SU-DHL-6 (cell line): ENCODE data around the gene NLRP8.

Source experiments
- EZH2phosphoT487 ChIP-seq: fragments of 200-600 bp; sonication (generic), shearing (Covaris generic); conservative IDR thresholded peaks from 2 replicates; pipeline ENCODE4 v1.6.1; 2018; ENCODE audit warnings: mild to moderate bottlenecking, antibody characterized with exemption, low read length, moderate library complexity, mixed read lengths
- TF ChIP-seq, protein P1 (sequence below): fragments of 200-600 bp; sonication (generic); IDR thresholded peaks from one replicate; pipeline ENCODE4 v1.5.1; 2017; ENCODE audit warnings: antibody characterized with exemption, mild to moderate bottlenecking, low read length, moderate library complexity; ENCODE audit not compliant: insufficient read depth, poor library complexity, severe bottlenecking

DNA sequence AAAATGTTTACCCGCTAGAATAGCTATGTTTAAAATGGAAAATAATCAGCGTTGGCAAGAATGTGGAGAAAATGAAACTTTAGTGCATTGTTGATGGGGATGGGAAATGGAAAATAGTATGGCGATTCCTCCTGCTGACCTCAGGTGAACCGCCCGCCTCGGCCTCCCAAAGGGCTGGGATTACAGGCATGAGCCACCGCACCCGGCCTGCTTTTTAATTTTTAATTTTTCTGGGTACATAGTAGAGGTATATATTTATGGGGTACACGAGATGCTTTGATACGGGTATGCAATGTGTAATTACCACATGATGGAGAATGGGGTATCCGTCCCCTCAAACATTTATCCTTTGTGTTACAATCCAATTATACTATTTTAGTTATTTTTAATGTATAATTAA is 7.3 kb upstream of the NLRP8 start:
- TF ChIP-seq, protein P1, sequence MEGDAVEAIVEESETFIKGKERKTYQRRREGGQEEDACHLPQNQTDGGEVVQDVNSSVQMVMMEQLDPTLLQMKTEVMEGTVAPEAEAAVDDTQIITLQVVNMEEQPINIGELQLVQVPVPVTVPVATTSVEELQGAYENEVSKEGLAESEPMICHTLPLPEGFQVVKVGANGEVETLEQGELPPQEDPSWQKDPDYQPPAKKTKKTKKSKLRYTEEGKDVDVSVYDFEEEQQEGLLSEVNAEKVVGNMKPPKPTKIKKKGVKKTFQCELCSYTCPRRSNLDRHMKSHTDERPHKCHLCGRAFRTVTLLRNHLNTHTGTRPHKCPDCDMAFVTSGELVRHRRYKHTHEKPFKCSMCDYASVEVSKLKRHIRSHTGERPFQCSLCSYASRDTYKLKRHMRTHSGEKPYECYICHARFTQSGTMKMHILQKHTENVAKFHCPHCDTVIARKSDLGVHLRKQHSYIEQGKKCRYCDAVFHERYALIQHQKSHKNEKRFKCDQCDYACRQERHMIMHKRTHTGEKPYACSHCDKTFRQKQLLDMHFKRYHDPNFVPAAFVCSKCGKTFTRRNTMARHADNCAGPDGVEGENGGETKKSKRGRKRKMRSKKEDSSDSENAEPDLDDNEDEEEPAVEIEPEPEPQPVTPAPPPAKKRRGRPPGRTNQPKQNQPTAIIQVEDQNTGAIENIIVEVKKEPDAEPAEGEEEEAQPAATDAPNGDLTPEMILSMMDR: no peak
- no peak for TF ChIP-seq EZH2phosphoT487
